Stomach smooth muscle (tissue), 2 donors: ENCODE measurements around the gene EMILIN2.
"Not testable (repeated sequence)": the region's sequence is repeated elsewhere in the genome, so short reads cannot be mapped to it uniquely, and the experiment has no call there.

Experiments
- H3K27ac ChIP-seq: one replicate; pipeline ENCODE4 v1.7.0; 2013; ENCODE audit warnings: mild to moderate bottlenecking, low read length, inconsistent platforms
- H3K27me3 ChIP-seq, 2 donors: one replicate each; pipeline ENCODE4 v1.7.0; 2013; ENCODE audit warnings: low read length in 2 of 2; ENCODE audit not compliant: insufficient read depth in 2 of 2, control insufficient read depth in 1 of 2
- H3K36me3 ChIP-seq, 2 donors: one replicate each; pipeline ENCODE4 v1.7.0; 2013; ENCODE audit warnings: low read length in 2 of 2; ENCODE audit not compliant: control insufficient read depth in 2 of 2, insufficient read depth in 2 of 2
- H3K4me1 ChIP-seq: one replicate; pipeline ENCODE4 v1.7.0; 2013; ENCODE audit warnings: low read length; ENCODE audit not compliant: control insufficient read depth, insufficient read depth
- H3K4me3 ChIP-seq, 2 donors: one replicate each; pipeline ENCODE4 v1.7.0; 2013; ENCODE audit warnings: low read length in 2 of 2
- H3K9ac ChIP-seq, 2 donors: one replicate each; pipeline ENCODE4 v1.7.0; 2013; ENCODE audit warnings: low read length in 2 of 2, mild to moderate bottlenecking in 1 of 2
- H3K9me3 ChIP-seq, 2 donors: one replicate each; pipeline ENCODE4 v1.7.0; 2013; ENCODE audit warnings: low read length in 2 of 2; ENCODE audit not compliant: control insufficient read depth in 2 of 2
- donor health status: healthy.
- donor health status: Pancreatic carcinoma.

The EMILIN2 gene

GRCh38 chr18:2908946-2909335, 62.1 kb downstream of the EMILIN2 start:
- peaks cover 8 to 20% of the 10 kb centered on the region in 2 donors for H3K27me3 ChIP-seq
- peaks cover 0 to 4% of the 10 kb centered on the region in 2 donors for H3K36me3 ChIP-seq

GRCh38 chr18:2909431-2910140, 62.8 kb downstream of the EMILIN2 start:
- peaks cover 17% of the 10 kb centered on the region for H3K4me1 ChIP-seq
- H3K27me3 ChIP-seq: peaks cover 8 to 20% of the 10 kb centered on the region in 2 donors
- no peaks in the 10 kb centered on the region for H3K9me3 ChIP-seq
- H3K9ac ChIP-seq: no peak overlapping the region
- peaks cover 0 to 7% of the 10 kb centered on the region in 2 donors for H3K36me3 ChIP-seq
- no peak overlapping the region for H3K4me3 ChIP-seq
- no peak overlapping the region for H3K27ac ChIP-seq

More at GRCh38 chr18:2908946-2909335, 62.1 kb downstream of the EMILIN2 start:
- H3K27ac ChIP-seq: no peak overlapping the region
- no peak overlapping the region for H3K4me3 ChIP-seq
- H3K4me1 ChIP-seq: peaks cover 17% of the 10 kb centered on the region
- H3K9ac ChIP-seq: no peak overlapping the region
- H3K9me3 ChIP-seq: no peaks in the 10 kb centered on the region

GRCh38 chr18:2910261-2910660, 63.5 kb downstream of the EMILIN2 start:
- Histone ChIP-seq H3K9ac (no peak overlapping the region), H3K4me3 (no peak overlapping the region), H3K36me3 (peaks cover 0 to 11% of the 10 kb centered on the region in 2 donors), H3K4me1 (peaks cover 17% of the 10 kb centered on the region), H3K27ac (no peak overlapping the region), H3K9me3 (no peaks in the 10 kb centered on the region), H3K27me3 (peaks cover 8 to 20% of the 10 kb centered on the region in 2 donors)

- Histone ChIP-seq H3K27me3 (peaks cover 8 to 17% of the 10 kb centered on the region in 2 donors), H3K27ac (no peak overlapping the region), H3K9ac (no peak overlapping the region), H3K36me3 (peaks cover 0 to 11% of the 10 kb centered on the region in 2 donors), H3K4me3 (no peak overlapping the region), H3K4me1 (peaks cover 17% of the 10 kb centered on the region), H3K9me3 (no peaks in the 10 kb centered on the region)
These were observed 64.1 kb downstream of the EMILIN2 start for GRCh38 chr18:2910751-2911425.

- H3K27me3 ChIP-seq: peaks cover 8 to 11% of the 10 kb centered on the region in 2 donors
- H3K4me1 ChIP-seq: peaks cover 11% of the 10 kb centered on the region
- no peak overlapping the region for H3K27ac ChIP-seq
- no peak overlapping the region for H3K9ac ChIP-seq
- H3K9me3 ChIP-seq: no peaks in the 10 kb centered on the region
- no peak overlapping the region for H3K4me3 ChIP-seq
- peaks cover 0 to 13% of the 10 kb centered on the region in 2 donors for H3K36me3 ChIP-seq
These were observed 64.7 kb downstream of the EMILIN2 start for GRCh38 chr18:2911533-2911932.

GRCh38 chr18:2912357-2913299, 65.8 kb downstream of the EMILIN2 start:
- Histone ChIP-seq H3K4me1 (peaks cover 2% of the 10 kb centered on the region), H3K36me3 (peaks cover 0 to 13% of the 10 kb centered on the region in 2 donors), H3K9ac (no peak overlapping the region), H3K27me3 (peaks cover 0 to 3% of the 10 kb centered on the region in 2 donors), H3K4me3 (no peak overlapping the region), H3K27ac (no peak overlapping the region), H3K9me3 (no peaks in the 10 kb centered on the region)

- H3K4me3 ChIP-seq: no peak overlapping the region
- H3K9me3 ChIP-seq: no peaks in the 10 kb centered on the region
- H3K36me3 ChIP-seq: peaks cover 0 to 13% of the 10 kb centered on the region in 2 donors
- H3K27ac ChIP-seq: no peak overlapping the region
- H3K27me3 ChIP-seq: peaks cover 0 to 1% of the 10 kb centered on the region in 2 donors
- peaks cover 1% of the 10 kb centered on the region for H3K4me1 ChIP-seq
- no peak overlapping the region for H3K9ac ChIP-seq
These were observed 66.7 kb downstream of the EMILIN2 start for GRCh38 chr18:2913398-2914005.

- no peak overlapping the region for H3K27ac ChIP-seq
- H3K36me3 ChIP-seq: peaks cover 3 to 13% of the 10 kb centered on the region in 2 donors
- no peaks in the 10 kb centered on the region for H3K4me1 ChIP-seq
- H3K4me3 ChIP-seq: no peak overlapping the region
- H3K27me3 ChIP-seq: no peaks in the 10 kb centered on the region
- H3K9me3 ChIP-seq: no peaks in the 10 kb centered on the region
- H3K9ac ChIP-seq: no peak overlapping the region
These were observed 67.5 kb downstream of the EMILIN2 start for GRCh38 chr18:2914185-2914880.

GRCh38 chr18:2914881-2915240, 68.1 kb downstream of the EMILIN2 start:
- Histone ChIP-seq H3K27me3 (no peaks in the 10 kb centered on the region), H3K36me3 (peaks cover 8 to 16% of the 10 kb centered on the region in 2 donors), H3K9ac (no peak overlapping the region), H3K9me3 (no peaks in the 10 kb centered on the region), H3K4me3 (no peak overlapping the region), H3K4me1 (no peaks in the 10 kb centered on the region), H3K27ac (no peak overlapping the region)

GRCh38 chr18:2915486-2915885, 68.7 kb downstream of the EMILIN2 start:
- peaks cover 11 to 22% of the 10 kb centered on the region in 2 donors for H3K36me3 ChIP-seq
- H3K4me3 ChIP-seq, H3K27me3 ChIP-seq, H3K9me3 ChIP-seq, H3K9ac ChIP-seq, H3K4me1 ChIP-seq, H3K27ac ChIP-seq: not testable (repeated sequence)
